NT2/D1 (cell line): ENCODE measurements around the gene GCK.

Experiments used
- DNase-seq: peaks from one replicate; pipeline ENCODE4 v3.0.0-alpha.2; 2011; ENCODE audit warnings: low read depth, low spot score
- H3K27me3 ChIP-seq: 2 replicates; pipeline ENCODE4 v1.6.0; 2011; ENCODE audit warnings: mild to moderate bottlenecking; ENCODE audit not compliant: insufficient read length, insufficient read depth
- H3K36me3 ChIP-seq: 2 replicates; pipeline ENCODE4 v1.6.1; 2011; ENCODE audit warnings: mild to moderate bottlenecking, low read length, mixed read lengths; ENCODE audit not compliant: insufficient read depth, insufficient read length
- H3K4me1 ChIP-seq: 2 replicates; pipeline ENCODE4 v1.5.1; 2011; ENCODE audit not compliant: insufficient read depth, insufficient read length
- H3K4me3 ChIP-seq: 2 replicates; pipeline ENCODE4 v1.5.1; 2011; ENCODE audit warnings: low read depth; ENCODE audit not compliant: insufficient read length
- H3K9ac ChIP-seq: 2 replicates; pipeline ENCODE4 v1.6.0; 2011; ENCODE audit warnings: low read depth; ENCODE audit not compliant: insufficient read length
- H3K9me3 ChIP-seq: 2 replicates; pipeline ENCODE4 v1.5.1; 2011; ENCODE audit warnings: mild to moderate bottlenecking, low read length; ENCODE audit not compliant: insufficient read depth
- SUZ12 ChIP-seq: IDR thresholded peaks from 2 replicates; pipeline ENCODE4 v1.6.1; 2011; ENCODE audit not compliant: insufficient read length, insufficient read depth; ENCODE audit errors: extremely low read depth
- YY1 ChIP-seq: IDR thresholded peaks from 2 replicates; pipeline ENCODE4 v1.6.1; 2011; ENCODE audit not compliant: insufficient read length, insufficient read depth
- ZNF274 ChIP-seq: IDR thresholded peaks from 2 replicates; pipeline ENCODE4 v1.6.1; 2011; ENCODE audit warnings: mild to moderate bottlenecking, low read depth, low read length

Gene GCK

GRCh38 chr7:44150966-44151941 lies 38.0 kb downstream of the GCK start:
- no peak overlapping the region for H3K4me3 ChIP-seq
- H3K36me3 ChIP-seq = no peaks in the 10 kb centered on the region
- H3K4me1 ChIP-seq = peaks cover 11% of the 10 kb centered on the region
- DNase-seq = no peak
- peaks cover 3% of the 10 kb centered on the region for H3K27me3 ChIP-seq
- H3K9ac ChIP-seq = no peak overlapping the region
- H3K9me3 ChIP-seq = no peaks in the 10 kb centered on the region
- TF ChIP-seq ZNF274 (no peak), SUZ12 (no peak), YY1 (no peak)

GRCh38 chr7:44150466-44150832 lies 38.8 kb downstream of the GCK start:
- Histone ChIP-seq H3K27me3 (peaks cover 8% of the 10 kb centered on the region), H3K9me3 (no peaks in the 10 kb centered on the region), H3K9ac (no peak overlapping the region), H3K4me3 (no peak overlapping the region), H3K36me3 (no peaks in the 10 kb centered on the region), H3K4me1 (peaks cover 14% of the 10 kb centered on the region)
- no peak for DNase-seq
- no peak for TF ChIP-seq SUZ12
- TF ChIP-seq ZNF274 = no peak
- no peak for TF ChIP-seq YY1

GRCh38 chr7:44149571-44150465 lies 39.4 kb downstream of the GCK start:
- Histone ChIP-seq H3K4me3 (no peak overlapping the region), H3K4me1 (peaks cover 20% of the 10 kb centered on the region), H3K9ac (no peak overlapping the region), H3K36me3 (no peaks in the 10 kb centered on the region), H3K9me3 (no peaks in the 10 kb centered on the region), H3K27me3 (peaks cover 15% of the 10 kb centered on the region)
- DNase-seq = no peak
- no peak for TF ChIP-seq YY1
- TF ChIP-seq ZNF274 = no peak

GRCh38 chr7:44148961-44149536 lies 40.2 kb downstream of the GCK start:
- Histone ChIP-seq H3K4me1 (peaks cover 20% of the 10 kb centered on the region), H3K9ac (no peak overlapping the region), H3K4me3 (no peak overlapping the region), H3K9me3 (no peaks in the 10 kb centered on the region), H3K27me3 (peaks cover 22% of the 10 kb centered on the region), H3K36me3 (no peaks in the 10 kb centered on the region)
- TF ChIP-seq ZNF274 (no peak), YY1 (no peak), SUZ12 (no peak)
- DNase-seq = no peak

GRCh38 chr7:44148166-44148565 lies 41.1 kb downstream of the GCK start:
- DNase-seq = no peak
- Histone ChIP-seq H3K27me3 (peaks cover 28% of the 10 kb centered on the region), H3K9me3 (no peaks in the 10 kb centered on the region), H3K36me3 (no peaks in the 10 kb centered on the region), H3K9ac (no peak overlapping the region), H3K4me3 (no peak overlapping the region), H3K4me1 (peaks cover 20% of the 10 kb centered on the region)
- no peak for TF ChIP-seq SUZ12
- TF ChIP-seq ZNF274 = no peak
- TF ChIP-seq YY1 = no peak

- no peaks in the 10 kb centered on the region for H3K36me3 ChIP-seq
- no peak for DNase-seq
Observed at GRCh38 chr7:44147026-44147991, 41.9 kb downstream of the GCK start.

More at GRCh38 chr7:44147026-44147991, 41.9 kb downstream of the GCK start:
- Histone ChIP-seq H3K27me3 (peaks cover 28% of the 10 kb centered on the region), H3K4me1 (peaks cover 20% of the 10 kb centered on the region), H3K4me3 (no peak overlapping the region), H3K9me3 (no peaks in the 10 kb centered on the region), H3K9ac (no peak overlapping the region)
- TF ChIP-seq YY1 (no peak), SUZ12 (no peak), ZNF274 (no peak)
